ENCODE measurements around the gene NAV2.
"Not testable (repeated sequence)": the region's sequence is repeated elsewhere in the genome, so short reads cannot be mapped to it uniquely, and the experiment has no call there.

Gene NAV2

DNA sequence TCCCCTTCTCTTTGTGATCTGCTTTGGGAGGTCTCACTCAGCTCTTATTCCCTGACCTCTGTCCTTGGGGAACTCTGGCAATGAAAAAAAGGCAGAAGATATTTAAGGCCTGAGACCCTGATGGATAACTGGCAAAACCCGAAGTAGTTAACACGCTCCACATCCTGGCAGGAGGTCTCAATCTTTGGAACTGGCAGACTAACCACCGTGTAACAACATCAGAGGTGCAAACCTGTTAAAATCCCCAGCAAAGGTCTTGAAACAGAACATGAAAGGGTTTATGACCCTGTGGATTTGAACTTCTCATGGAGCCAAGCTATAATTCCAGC is 287.3 kb downstream of the NAV2 start:
- DNase-seq (ENCODE audit: low read depth), result no peak
- TF ChIP-seq, protein P1, sequence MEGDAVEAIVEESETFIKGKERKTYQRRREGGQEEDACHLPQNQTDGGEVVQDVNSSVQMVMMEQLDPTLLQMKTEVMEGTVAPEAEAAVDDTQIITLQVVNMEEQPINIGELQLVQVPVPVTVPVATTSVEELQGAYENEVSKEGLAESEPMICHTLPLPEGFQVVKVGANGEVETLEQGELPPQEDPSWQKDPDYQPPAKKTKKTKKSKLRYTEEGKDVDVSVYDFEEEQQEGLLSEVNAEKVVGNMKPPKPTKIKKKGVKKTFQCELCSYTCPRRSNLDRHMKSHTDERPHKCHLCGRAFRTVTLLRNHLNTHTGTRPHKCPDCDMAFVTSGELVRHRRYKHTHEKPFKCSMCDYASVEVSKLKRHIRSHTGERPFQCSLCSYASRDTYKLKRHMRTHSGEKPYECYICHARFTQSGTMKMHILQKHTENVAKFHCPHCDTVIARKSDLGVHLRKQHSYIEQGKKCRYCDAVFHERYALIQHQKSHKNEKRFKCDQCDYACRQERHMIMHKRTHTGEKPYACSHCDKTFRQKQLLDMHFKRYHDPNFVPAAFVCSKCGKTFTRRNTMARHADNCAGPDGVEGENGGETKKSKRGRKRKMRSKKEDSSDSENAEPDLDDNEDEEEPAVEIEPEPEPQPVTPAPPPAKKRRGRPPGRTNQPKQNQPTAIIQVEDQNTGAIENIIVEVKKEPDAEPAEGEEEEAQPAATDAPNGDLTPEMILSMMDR (conservative IDR thresholded peaks at IDR 0.05; ENCODE audit: control insufficient read depth, insufficient read depth, low read depth, low read length), result no peak
- no peak overlapping the region for H3K4me3 ChIP-seq (ENCODE audit: control insufficient read depth, low read depth, low read length)

DNA sequence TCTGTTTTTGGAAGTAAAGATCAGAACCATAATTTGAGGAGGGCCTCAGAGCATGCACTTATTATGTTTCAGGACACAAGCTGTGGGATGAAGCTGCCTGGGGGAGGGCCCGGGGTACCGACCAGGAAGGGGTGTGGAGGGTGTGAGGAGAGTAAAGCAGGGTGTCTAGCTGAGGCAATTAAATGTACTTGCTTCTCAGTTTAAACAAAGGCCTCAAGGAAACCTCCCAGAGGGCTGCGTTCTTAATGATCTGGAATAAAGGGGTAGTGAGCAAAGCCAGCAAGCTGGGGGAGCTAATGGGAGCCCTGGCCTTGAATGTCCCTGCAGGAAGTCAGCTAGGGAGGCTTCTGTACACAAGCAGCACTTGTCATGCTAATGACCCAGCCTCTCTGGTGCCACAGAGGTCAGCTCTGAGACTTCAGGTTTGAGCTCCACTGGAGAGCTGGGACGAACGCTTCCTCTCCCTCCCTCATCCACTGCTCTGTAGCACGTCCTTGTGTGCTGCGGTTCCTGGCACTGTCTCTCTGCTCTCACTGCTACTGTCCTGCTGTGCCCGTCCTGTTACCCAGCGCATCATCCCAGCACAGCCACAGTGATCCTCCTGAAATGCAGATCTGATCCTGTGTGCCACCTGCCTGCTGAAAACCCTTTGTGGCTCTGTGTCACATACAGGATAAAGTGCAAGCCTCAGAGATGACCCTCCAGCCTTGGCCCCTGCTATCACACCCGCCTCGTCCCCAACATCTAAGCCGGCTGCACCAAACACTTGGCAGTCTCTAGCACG is 287.9 kb downstream of the NAV2 start:
- TF ChIP-seq, protein P1 (conservative IDR thresholded peaks at IDR 0.05; ENCODE audit: control insufficient read depth, insufficient read depth, low read depth, low read length), result no peak
- H3K4me3 ChIP-seq (ENCODE audit: control insufficient read depth, low read depth, low read length), result no peak overlapping the region
- DNase-seq (ENCODE audit: low read depth), result no peak

DNA sequence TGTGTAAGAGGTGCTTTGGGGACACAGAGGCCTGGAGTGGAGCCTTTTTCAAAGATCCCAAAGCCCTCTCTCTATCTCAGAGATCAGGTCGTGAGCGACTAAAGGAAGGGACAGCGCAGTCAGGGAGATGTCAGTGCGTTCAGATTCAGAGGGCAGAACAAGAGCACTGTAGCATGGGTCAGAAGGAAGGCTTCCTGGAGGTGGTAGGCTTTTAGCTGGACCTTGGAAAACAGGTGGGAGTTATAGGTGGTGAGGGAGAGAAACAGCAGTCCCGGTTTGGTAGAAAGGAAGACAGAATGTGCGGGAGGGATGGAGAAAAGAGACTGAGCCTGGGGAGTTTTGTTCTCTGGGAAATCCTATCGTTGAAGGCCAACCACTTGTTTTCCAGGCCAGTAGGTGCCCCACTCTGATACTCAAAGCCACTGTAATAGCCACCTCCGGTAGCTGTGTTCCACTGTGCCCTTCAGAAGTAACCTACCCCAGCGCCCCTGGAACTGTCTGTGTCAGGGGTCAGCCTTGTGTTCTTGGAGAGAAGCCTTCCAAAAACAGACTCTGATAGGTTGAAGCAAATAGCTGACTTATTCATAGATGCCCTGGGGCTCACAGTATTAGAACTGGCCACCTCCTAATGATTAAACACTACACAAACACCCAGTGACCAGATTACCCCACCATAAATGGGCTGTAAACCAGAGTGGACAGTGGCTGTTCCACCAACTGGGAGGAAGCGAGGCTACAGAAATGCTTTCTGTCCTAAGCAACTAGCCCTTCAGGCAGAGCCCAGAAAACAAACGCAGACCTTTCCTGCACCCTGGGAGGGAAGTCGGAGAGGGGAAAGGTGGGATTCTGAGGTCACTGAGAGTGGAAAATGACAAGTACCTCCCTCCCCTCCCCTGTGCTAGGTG is 289.9 kb downstream of the NAV2 start:
- TF ChIP-seq, protein P1 (conservative IDR thresholded peaks at IDR 0.05; ENCODE audit: control insufficient read depth, insufficient read depth, low read depth, low read length), result no peak
- DNase-seq (ENCODE audit: low read depth), result no peak

DNA sequence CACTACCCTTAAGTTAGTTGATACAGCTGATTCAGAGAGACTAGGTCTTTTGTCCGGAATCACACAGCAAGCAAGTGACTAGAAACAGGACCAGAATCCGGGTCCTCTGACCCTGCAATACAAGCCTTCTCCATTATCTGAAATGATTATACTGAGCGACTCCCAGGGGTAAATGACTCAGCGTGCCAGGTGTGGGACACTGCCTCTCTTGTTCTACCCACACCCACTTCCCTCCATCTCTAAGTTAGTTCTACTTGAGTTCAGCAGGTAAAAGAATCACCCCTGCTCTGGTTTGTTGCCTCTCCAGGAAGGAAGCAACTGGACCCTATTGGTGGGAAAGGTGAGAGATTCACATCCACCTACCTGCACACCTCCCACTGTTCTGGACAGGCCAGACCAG is 290.7 kb downstream of the NAV2 start:
- DNase-seq (ENCODE audit: low read depth), result no peak
- TF ChIP-seq, protein P1 (conservative IDR thresholded peaks at IDR 0.05; ENCODE audit: control insufficient read depth, insufficient read depth, low read depth, low read length), result no peak
- no peak overlapping the region for H3K4me3 ChIP-seq (ENCODE audit: control insufficient read depth, low read depth, low read length)

More for the DNA sequence above, 289.9 kb downstream of the NAV2 start:
- no peak overlapping the region for H3K4me3 ChIP-seq (ENCODE audit: control insufficient read depth, low read depth, low read length)

DNA sequence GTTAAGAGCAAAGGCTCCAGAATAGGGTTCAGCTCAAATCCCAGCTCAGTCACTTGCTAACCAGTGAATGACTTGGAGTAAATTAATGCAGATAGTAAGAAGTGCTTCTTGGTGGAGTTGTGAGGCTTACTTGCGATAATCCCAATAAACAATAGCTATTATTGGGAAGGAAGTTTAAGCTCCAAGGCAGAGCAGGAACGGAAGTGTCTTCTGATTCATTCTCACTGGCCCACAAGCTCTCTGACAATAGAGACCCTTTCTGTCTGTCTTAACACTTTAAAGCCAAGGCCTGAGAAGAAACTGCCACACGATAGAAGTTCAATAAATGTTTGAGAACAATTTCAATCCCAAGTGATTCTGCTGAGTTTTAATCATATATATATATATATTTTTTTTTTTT is 292.2 kb downstream of the NAV2 start:
- no peak overlapping the region for H3K4me3 ChIP-seq (ENCODE audit: control insufficient read depth, low read depth, low read length)
- TF ChIP-seq, protein P1 (conservative IDR thresholded peaks at IDR 0.05; ENCODE audit: control insufficient read depth, insufficient read depth, low read depth, low read length), result no peak
- no peak for DNase-seq (ENCODE audit: low read depth)

DNA sequence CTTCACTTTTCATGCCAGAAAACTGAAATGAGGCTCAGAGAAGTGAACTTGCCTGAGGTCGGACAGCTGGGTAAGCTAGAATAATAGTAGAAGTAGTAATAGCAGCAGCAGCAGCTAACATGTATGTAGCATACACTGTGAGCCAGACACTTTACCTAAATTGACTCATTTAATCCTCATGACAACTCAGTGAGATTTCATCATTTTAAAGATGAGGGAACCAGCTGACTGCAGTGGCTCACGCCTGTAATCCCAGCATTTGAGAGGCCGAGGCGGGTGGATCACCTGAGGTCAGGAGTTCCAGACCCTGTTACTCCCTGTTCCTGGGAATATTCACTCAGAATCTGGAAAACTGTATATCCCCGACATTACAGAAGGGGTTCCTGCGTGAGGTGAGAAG is 293.1 kb downstream of the NAV2 start:
- H3K4me3 ChIP-seq (ENCODE audit: control insufficient read depth, low read depth, low read length), result no peak overlapping the region
- no peak for DNase-seq (ENCODE audit: low read depth)
- TF ChIP-seq, protein P1 (conservative IDR thresholded peaks at IDR 0.05; ENCODE audit: control insufficient read depth, insufficient read depth, low read depth, low read length), result no peak

DNA sequence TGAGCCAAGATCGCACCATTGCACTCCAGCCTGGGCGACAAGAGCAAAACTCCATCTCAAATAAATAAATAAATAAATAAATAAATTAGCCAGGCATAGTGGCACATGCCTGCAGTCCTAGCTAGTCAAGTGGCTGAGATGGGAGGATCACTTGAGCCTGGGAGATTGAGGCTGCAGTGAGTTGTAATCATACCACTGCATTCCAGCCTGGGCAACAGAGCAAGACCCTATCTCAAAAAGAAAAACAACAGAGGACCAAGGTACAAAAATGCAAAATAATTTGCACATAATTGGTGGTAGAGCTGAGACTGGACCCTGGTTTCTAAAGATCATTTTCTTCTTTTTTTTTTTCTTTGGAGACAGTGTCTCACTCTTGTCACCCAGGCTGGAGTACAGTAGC is 294.0 kb downstream of the NAV2 start:
- H3K4me3 ChIP-seq (ENCODE audit: control insufficient read depth, low read depth, low read length); DNase-seq (ENCODE audit: low read depth): not testable (repeated sequence)
